ENCODE results near the gene ZNF554. TPM values are rescaled to one million over a fixed set of nuclear protein-coding genes. Genes with fewer than 3 reads are reported as not detected.

Gene ZNF554
- polyA plus RNA-seq, 2 of the 4 experiments (the other 2 are of a cell fraction), result 0.54 to 0.65 TPM

DNA sequence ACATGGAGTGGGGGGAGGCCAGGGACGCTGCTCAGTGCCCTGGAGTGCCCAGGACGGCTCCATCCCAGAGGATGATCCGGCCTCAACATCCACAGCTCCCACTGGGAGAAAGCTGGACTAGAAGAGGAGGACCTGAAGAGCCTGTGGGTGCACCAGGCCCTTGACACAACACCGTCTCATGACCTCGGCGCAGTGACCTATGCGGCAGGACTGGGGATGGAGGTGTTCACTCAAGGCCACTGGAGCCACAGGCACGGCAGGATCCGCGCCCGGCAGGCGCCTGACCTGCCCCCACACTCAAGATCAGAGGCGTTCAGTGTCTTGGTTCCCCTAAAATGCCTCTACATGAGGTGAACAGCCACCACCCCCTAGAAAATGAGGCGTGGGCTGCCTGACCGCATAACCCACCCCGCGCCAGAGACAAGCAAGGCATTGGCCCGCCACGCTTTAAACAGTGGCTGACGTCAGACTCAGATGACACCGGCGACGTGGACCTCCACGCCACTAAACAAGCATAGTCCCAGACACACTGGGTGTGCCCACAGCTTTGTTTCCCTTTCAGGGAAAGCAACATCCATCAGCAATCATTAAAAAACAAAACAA is 44.6 kb upstream of the ZNF554 start:
- no peak for ATAC-seq
- FAIRE-seq, result no peak

DNA sequence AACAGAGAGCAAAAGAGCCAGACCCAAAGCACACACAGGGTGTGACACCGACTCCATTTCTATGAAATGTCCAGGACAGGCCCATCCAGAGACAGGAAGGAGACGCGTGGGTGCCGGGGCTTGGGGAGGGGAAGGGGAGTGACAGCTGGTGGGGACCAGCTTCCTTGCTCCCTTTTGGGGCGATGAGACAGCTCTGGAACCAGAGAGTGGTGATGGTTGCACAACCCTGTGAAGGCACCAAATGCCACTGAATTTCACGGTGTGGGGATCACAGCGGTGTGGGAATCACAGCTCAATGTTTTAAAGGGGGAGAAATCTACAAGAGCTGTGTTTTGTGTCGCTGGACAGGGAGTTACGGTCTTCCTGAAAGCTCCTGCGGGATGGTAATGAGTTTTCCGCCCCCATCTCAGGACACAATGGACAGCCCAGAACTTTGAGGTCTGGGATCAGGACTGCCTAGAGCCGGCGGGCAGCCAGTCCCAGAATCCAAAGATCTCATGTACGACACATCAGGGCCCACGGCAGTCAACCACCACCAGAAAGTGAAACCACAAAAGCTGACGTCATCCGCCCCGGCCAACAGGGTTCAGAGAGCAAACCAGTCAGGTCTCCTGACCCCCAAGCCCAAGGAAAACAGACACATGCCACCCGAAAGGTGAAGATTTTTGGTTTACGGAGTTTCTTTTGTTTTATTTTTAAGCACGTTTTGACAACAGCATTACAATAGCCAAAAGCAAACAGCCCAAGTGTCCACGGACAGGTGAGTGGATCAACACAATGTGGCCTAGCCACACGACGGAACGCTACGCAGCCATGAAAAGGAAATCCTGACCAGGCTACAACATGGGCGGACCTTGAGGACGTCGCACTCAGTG is 43.9 kb upstream of the ZNF554 start:
- FAIRE-seq (no peak), ATAC-seq (no peak), DNase-seq (ENCODE audit: low read depth in 1 of 2, low spot score in 1 of 2) (no peak)
- TF ChIP-seq, protein P1, sequence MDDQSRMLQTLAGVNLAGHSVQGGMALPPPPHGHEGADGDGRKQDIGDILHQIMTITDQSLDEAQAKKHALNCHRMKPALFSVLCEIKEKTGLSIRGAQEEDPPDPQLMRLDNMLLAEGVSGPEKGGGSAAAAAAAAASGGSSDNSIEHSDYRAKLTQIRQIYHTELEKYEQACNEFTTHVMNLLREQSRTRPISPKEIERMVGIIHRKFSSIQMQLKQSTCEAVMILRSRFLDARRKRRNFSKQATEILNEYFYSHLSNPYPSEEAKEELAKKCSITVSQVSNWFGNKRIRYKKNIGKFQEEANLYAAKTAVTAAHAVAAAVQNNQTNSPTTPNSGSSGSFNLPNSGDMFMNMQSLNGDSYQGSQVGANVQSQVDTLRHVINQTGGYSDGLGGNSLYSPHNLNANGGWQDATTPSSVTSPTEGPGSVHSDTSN (IDR thresholded peaks at IDR 0.05), result no peak
- TF ChIP-seq CHD2 (IDR thresholded peaks at IDR 0.05; ENCODE audit: low read length, partially characterized antibody), result no peak
- TF ChIP-seq RAD21 (conservative IDR thresholded peaks at IDR 0.05 in 1 of 2, IDR thresholded peaks at IDR 0.05 in 1 of 2), result no peak
- TF ChIP-seq, protein P2, sequence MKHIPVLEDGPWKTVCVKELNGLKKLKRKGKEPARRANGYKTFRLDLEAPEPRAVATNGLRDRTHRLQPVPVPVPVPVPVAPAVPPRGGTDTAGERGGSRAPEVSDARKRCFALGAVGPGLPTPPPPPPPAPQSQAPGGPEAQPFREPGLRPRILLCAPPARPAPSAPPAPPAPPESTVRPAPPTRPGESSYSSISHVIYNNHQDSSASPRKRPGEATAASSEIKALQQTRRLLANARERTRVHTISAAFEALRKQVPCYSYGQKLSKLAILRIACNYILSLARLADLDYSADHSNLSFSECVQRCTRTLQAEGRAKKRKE (CRISPR knock-in tag; IDR thresholded peaks at IDR 0.05; ENCODE audit: low read depth), result no peak
- no peak for TF ChIP-seq EHMT2 (IDR thresholded peaks at IDR 0.05; ENCODE audit: low read depth)
- TF ChIP-seq, protein P3, sequence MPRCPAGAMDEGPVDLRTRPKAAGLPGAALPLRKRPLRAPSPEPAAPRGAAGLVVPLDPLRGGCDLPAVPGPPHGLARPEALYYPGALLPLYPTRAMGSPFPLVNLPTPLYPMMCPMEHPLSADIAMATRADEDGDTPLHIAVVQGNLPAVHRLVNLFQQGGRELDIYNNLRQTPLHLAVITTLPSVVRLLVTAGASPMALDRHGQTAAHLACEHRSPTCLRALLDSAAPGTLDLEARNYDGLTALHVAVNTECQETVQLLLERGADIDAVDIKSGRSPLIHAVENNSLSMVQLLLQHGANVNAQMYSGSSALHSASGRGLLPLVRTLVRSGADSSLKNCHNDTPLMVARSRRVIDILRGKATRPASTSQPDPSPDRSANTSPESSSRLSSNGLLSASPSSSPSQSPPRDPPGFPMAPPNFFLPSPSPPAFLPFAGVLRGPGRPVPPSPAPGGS (IDR thresholded peaks at IDR 0.05), result no peak
- TF ChIP-seq PHF8 (IDR thresholded peaks at IDR 0.05; ENCODE audit: borderline replicate concordance, low read depth), result no peak
- TF ChIP-seq POLR2AphosphoS2 (conservative IDR thresholded peaks at IDR 0.05; ENCODE audit: low read length), result no peak
- no peak for TF ChIP-seq RARB (CRISPR knock-in tag; IDR thresholded peaks at IDR 0.05)
- no peak for TF ChIP-seq HOXB5 (CRISPR knock-in tag; IDR thresholded peaks at IDR 0.05)
- no peak for TF ChIP-seq ZFP36 (IDR thresholded peaks at IDR 0.05; ENCODE audit: borderline replicate concordance, partially characterized antibody)
- no peak for TF ChIP-seq MAZ (IDR thresholded peaks at IDR 0.05; ENCODE audit: borderline replicate concordance, low read depth, low read length)
- TF ChIP-seq, protein P4, sequence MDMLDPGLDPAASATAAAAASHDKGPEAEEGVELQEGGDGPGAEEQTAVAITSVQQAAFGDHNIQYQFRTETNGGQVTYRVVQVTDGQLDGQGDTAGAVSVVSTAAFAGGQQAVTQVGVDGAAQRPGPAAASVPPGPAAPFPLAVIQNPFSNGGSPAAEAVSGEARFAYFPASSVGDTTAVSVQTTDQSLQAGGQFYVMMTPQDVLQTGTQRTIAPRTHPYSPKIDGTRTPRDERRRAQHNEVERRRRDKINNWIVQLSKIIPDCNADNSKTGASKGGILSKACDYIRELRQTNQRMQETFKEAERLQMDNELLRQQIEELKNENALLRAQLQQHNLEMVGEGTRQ (IDR thresholded peaks at IDR 0.05), result no peak
- TF ChIP-seq ZC3H11A (IDR thresholded peaks at IDR 0.05), result no peak
- TF ChIP-seq RCOR1 (IDR thresholded peaks at IDR 0.05; ENCODE audit: low read depth, low read length), result no peak
- TF ChIP-seq, protein P5, sequence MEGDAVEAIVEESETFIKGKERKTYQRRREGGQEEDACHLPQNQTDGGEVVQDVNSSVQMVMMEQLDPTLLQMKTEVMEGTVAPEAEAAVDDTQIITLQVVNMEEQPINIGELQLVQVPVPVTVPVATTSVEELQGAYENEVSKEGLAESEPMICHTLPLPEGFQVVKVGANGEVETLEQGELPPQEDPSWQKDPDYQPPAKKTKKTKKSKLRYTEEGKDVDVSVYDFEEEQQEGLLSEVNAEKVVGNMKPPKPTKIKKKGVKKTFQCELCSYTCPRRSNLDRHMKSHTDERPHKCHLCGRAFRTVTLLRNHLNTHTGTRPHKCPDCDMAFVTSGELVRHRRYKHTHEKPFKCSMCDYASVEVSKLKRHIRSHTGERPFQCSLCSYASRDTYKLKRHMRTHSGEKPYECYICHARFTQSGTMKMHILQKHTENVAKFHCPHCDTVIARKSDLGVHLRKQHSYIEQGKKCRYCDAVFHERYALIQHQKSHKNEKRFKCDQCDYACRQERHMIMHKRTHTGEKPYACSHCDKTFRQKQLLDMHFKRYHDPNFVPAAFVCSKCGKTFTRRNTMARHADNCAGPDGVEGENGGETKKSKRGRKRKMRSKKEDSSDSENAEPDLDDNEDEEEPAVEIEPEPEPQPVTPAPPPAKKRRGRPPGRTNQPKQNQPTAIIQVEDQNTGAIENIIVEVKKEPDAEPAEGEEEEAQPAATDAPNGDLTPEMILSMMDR (IDR thresholded peaks at IDR 0.05), result no peak
- TF ChIP-seq CHD4 (IDR thresholded peaks at IDR 0.05; ENCODE audit: borderline replicate concordance), result no peak
- no peak for TF ChIP-seq SMC3 (IDR thresholded peaks at IDR 0.05)
- TF ChIP-seq, protein P6, sequence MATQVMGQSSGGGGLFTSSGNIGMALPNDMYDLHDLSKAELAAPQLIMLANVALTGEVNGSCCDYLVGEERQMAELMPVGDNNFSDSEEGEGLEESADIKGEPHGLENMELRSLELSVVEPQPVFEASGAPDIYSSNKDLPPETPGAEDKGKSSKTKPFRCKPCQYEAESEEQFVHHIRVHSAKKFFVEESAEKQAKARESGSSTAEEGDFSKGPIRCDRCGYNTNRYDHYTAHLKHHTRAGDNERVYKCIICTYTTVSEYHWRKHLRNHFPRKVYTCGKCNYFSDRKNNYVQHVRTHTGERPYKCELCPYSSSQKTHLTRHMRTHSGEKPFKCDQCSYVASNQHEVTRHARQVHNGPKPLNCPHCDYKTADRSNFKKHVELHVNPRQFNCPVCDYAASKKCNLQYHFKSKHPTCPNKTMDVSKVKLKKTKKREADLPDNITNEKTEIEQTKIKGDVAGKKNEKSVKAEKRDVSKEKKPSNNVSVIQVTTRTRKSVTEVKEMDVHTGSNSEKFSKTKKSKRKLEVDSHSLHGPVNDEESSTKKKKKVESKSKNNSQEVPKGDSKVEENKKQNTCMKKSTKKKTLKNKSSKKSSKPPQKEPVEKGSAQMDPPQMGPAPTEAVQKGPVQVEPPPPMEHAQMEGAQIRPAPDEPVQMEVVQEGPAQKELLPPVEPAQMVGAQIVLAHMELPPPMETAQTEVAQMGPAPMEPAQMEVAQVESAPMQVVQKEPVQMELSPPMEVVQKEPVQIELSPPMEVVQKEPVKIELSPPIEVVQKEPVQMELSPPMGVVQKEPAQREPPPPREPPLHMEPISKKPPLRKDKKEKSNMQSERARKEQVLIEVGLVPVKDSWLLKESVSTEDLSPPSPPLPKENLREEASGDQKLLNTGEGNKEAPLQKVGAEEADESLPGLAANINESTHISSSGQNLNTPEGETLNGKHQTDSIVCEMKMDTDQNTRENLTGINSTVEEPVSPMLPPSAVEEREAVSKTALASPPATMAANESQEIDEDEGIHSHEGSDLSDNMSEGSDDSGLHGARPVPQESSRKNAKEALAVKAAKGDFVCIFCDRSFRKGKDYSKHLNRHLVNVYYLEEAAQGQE (IDR thresholded peaks at IDR 0.05), result no peak
- Histone ChIP-seq H3K4me1 (no peaks in the 10 kb centered on the region), H3K4me3 (no peak overlapping the region), H3K9me3 (no peaks in the 10 kb centered on the region), H3K27ac (no peak overlapping the region), H3K4me2 (no peak overlapping the region)
- POLR2A ChIA-PET, result no interaction called here
- CTCF ChIA-PET, result no interaction called here
- 90% methylated on average over 29 of the region's 29 CpGs for WGBS (ENCODE audit: missing lambda C conversion rate)

More for the DNA sequence above, 44.6 kb upstream of the ZNF554 start:
- no peaks in the 10 kb centered on the region for H3K4me1 ChIP-seq
- TF ChIP-seq SMC3 (IDR thresholded peaks at IDR 0.05), result no peak
- TF ChIP-seq CEBPB (IDR thresholded peaks at IDR 0.05), result no peak
- TF ChIP-seq ZC3H11A (IDR thresholded peaks at IDR 0.05), result no peak
- no peak for TF ChIP-seq ZNF302 (CRISPR knock-in tag; IDR thresholded peaks at IDR 0.05)
- no peak for TF ChIP-seq GATA3 (IDR thresholded peaks at IDR 0.05; ENCODE audit: borderline replicate concordance)
- TF ChIP-seq HOXB13 (CRISPR knock-in tag; IDR thresholded peaks at IDR 0.05; ENCODE audit: low read depth), result no peak
- no peak for TF ChIP-seq EP300 (IDR thresholded peaks at IDR 0.05)
- TF ChIP-seq FOSB (CRISPR knock-in tag; IDR thresholded peaks at IDR 0.05), result no peak
- TF ChIP-seq EHMT2 (IDR thresholded peaks at IDR 0.05; ENCODE audit: low read depth), result no peak
- TF ChIP-seq CBX8 (IDR thresholded peaks at IDR 0.05), result no peak
- TF ChIP-seq ZSCAN20 (CRISPR knock-in tag; IDR thresholded peaks at IDR 0.05), result no peak
- no peak for TF ChIP-seq FOSL2 (IDR thresholded peaks at IDR 0.05)
- TF ChIP-seq FOSL2 (CRISPR knock-in tag; IDR thresholded peaks at IDR 0.05), result no peak
- TF ChIP-seq KDM1A (IDR thresholded peaks at IDR 0.05; ENCODE audit: low read depth), result no peak
- no peak for TF ChIP-seq CHD4 (IDR thresholded peaks at IDR 0.05; ENCODE audit: borderline replicate concordance)
- TF ChIP-seq HDAC2 (IDR thresholded peaks at IDR 0.05), result no peak
- no peak for TF ChIP-seq HOXA7 (CRISPR knock-in tag; IDR thresholded peaks at IDR 0.05)
- no peak for TF ChIP-seq RFX5 (IDR thresholded peaks at IDR 0.05)
- CTCF ChIA-PET, result no interaction called here
- no peak overlapping the region for H3K27ac ChIP-seq
- H3K9me3 ChIP-seq, result no peaks in the 10 kb centered on the region
- 94% methylated on average over 20 of the region's 24 CpGs for WGBS (ENCODE audit: missing lambda C conversion rate)
- no peak overlapping the region for H3K4me3 ChIP-seq
- POLR2A ChIA-PET, result no interaction called here
- no peak for DNase-seq (ENCODE audit: low read depth in 1 of 2, low spot score in 1 of 2)
- H3K4me2 ChIP-seq, result no peak overlapping the region
